ENCODE data around the gene RPLP2. TPM values are rescaled to one million over a fixed set of nuclear protein-coding genes. Genes with fewer than 3 reads are reported as not detected.
A peak's percentile ranks its signal among the peaks of the same experiment; 100 is the strongest.

RPLP2 gene
- total RNA-seq, 1 donor from 2014 or later = 2,024 TPM

DNA sequence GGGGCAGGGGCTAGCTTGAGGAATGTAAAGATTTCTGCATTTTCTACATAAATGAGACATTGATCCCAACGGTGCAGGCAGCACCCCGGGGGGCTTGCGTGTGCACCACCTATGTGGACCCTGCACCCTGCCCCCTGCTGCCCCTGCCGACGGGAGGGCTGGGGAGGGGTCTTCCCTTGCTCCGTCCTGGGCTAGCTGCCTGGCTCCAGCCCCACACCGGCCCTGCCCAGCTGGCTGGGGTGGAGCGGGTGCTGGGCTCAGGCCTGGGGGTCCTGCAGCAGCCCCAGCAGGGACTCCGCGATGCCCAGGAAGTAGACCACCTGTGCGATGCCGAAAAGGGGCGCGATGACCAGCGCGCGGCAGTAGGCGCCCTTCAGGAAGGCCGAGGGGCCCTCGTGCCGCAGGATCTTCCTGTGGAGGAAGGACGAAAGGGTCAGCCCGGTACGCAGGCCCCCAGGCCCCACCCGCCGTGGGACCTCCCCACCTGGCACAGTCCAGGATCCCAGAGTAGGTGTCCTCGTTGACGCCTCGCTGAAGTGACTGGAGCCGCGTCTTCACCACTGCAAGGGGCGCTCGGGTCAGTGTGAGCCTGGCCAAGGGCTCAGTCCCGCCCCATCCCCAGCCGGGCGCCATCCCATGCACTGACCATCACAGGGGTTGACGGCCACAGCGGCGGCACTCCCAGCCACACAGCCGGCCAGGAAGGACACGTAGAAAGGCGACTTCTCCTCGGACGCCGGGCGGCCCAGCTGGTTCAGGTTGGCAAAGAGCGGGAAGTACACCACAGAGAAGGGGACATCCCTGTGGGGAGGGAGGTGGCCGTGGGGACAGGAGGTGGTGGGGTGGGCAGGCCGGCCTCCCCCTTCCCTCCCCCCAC, 17.9 kb upstream of the RPLP2 start:
- no peak for DNase-seq (ENCODE audit: low spot score)

GRCh38 chr11:792535-792821, 17.3 kb upstream of the RPLP2 start:
- DNase-seq (ENCODE audit: low spot score) = no peak

GRCh38 chr11:792873-793272, 16.9 kb upstream of the RPLP2 start:
- DNase-seq (ENCODE audit: low spot score) = no peak

GRCh38 chr11:793556-793955, 16.2 kb upstream of the RPLP2 start:
- no peak for DNase-seq (ENCODE audit: low spot score)

DNA sequence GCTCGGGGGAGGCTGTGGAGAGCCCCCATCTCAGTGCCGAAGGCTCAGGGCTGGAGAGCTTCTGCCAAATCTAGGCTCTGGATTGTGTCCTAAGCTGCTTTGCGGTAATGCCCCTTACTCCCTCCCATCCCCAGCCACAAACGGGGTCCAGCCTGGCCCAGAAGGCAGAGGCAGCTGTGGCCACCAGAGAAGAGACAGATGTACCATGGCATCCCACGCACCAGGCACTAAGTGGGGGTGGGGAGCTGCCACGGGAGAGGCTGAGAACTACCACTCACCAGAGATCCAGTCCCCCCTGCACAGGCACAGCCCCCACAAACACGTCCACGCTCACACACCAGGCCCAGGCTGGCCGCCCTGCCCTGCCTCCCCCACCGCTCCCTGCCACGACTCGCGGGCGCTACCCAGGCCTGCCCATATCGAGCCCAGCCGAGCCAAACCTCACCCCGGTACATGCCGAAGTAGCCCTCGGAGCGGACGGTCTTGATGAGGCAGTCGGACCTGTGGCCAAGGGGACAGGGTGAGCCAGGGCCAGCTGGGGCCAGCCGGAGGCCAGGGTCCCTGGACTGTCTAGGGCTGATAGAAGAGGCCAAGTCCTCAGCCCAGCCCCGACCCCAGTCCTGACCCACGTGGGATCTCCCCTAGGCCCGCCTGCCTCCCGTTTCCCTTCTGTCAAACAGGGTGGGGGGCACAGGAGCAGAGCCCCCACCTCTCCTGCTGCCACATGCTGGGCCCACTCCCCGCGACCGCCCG, 15.6 kb upstream of the RPLP2 start:
- DNase-seq (ENCODE audit: low spot score) = no peak

DNA sequence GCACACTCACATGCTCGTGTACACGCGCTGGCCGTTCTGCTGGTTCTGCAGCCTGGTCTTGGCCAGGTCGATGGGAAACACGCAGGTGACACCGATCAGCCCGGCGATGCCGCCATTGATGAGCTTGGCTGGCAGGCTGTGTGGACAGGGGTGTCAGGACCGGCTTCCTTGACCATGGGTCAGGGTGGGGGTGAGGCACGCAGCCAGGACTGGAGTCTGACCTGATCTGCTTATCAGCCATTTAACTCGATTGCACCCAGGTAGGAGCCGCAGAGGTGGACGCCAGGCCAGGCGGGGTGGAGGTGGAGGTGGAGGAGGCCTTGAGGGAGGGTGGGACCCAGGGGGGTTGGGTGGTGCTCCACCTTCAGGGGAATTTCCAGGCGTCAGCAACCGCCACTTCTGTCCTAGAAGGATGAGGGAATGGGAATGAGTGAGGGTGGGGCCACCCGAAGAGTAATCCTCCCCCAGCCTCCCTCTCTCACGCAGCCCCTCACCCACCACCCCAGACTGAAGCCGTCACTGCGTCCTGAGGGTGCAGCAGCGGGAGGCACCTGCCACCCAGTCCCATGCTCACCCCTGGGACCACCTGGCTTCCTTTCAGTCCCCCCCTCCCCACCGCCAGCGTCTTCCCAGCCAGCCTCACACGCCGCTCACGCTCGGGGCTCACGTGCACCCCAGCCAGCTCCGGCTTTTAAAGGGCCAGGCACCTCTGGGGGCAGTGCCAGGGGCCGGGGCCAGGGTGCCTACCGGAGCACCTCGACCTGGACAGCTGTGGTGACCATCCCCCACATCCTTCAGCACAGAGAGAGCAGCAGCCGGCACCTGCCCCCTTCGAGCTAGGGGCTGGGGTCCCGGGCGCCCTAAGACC, 14.8 kb upstream of the RPLP2 start:
- DNase-seq (ENCODE audit: low spot score) = no peak

GRCh38 chr11:795634-796564, 13.9 kb upstream of the RPLP2 start:
- peak; percentile 84 for DNase-seq (ENCODE audit: low spot score)

- no peak for DNase-seq (ENCODE audit: low spot score)
Measured at GRCh38 chr11:796565-797295, 13.0 kb upstream of the RPLP2 start.

DNA sequence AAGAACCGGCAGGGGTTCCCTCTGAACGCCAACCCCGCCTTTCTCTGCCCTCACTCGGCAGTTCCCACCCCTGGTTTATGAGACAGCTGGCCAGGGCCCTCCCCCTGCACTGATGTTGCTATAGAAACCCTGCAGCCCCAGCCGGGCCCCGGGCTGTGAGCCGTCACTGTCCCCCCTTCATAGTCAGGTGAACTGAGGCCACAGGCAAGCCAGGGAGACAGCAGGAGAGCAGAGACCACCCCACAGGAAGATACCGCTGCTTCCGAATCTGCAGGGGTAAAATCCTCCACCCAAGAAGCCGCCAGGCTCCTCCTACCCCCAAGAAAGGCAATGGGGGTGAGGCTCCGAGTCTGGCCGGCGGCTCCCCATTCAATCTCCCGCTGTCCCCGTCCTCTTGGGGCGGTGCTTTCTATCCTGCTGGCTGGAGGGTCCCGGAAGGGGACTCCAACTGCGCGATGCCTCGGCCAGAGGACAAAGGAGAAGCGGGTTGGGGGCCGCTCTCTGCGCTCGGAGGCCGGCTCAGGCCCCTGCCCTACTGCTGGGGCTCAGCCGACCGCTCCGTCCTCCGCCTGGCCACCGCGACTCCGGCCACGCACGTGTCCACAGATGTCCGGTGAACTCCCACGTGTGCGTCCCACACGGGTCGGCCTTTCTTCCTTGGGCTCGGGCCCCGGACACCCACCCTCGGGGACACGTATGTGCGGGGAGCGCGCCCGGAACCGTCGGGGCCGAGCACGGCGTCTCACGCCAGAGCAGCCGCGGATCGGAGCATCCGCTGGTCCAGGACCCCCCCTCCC, 12.3 kb upstream of the RPLP2 start:
- peak; percentile 76 for DNase-seq (ENCODE audit: low spot score)

DNA sequence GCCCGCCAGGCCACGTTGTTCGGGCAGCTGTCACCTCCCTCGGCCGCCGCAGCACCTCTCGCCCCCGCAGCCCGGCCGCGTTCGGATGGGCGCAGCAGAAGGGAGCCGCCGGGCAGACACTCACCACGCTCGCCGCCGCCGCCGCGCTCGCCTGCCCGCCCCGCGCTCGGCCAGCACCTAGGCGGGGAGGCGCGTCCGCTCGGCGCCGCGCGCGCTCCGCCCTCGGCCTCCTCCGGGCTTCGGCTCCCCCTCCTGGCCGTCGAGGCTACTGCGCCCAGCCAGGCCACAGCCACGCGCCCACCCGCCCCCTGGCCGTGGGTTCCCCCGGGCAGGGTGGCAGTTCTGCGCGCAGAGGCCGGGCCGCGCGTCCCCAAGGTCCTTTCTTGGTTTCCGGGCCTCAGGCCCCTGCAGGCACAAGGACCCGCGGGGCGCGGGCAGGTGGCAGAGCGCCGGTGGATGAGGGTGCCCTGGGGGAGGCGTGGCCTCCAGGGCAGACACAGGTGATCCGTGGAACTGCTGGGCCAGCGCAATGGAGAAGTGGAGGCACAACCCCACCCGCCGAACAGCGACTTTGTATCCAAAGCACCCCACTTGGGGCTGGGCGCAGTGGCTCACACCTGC, 11.6 kb upstream of the RPLP2 start, which contains the start of gene SLC25A22:
Gene SLC25A22, minus strand, starts transcription at position 189 of the 621 bp plus-strand sequence. CDS start 3,275 bp downstream, outside the sequence.
- no peak for DNase-seq (ENCODE audit: low spot score)

DNA sequence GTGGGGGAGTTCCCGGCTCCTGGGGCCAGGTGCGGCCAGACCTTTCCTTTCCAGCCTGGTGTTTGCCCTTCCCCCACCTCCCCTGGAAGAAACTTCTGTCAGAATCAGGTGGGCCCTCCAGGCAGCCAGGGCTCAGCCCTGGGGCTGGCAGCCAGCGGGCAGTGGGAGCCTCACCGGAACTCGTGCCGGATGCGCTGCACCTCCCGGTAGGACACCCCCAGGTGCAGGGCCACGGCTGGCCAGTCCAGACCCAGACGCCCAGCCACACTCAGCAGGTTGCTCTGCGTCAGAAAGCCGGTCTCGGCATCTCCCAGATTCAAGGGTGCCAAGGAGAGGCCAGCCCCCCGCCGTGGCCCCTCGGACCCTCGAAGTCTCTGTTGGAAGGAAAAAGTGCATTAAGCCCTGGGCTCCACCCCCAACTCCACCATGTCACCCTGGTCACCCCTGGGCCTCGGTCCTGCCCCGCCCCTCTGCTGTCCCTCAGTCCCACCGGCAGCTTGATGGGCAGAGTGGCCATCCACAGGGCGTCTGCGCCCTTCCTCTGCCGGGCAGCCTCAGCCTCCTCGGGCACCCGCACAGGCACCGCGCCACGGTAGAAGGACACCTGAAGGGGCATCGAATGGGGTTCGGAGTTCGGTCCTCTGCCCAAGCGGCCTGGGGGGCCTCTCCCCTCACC, 10.0 kb upstream of the RPLP2 start:
- DNase-seq (ENCODE audit: low spot score) = no peak

DNA sequence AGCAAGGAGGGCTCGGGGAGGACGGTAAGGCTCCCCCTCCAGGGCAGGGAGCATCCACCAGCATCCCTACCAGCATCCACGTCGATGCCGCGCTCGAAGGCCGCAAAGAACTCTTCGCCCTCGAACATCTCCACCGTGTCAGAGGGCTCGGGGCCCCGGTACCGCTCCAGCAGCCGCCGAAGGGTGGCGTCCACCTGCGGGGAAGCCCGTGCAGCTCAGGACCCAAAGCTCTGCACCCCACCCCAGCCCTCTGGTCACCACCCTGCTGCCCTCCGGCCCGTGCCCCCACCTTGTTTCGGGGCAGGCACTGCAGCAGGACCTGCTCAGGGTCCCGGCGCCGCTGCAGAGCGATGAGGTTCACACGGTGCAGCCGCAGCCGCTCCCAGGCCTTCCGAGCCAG, 9.3 kb upstream of the RPLP2 start:
- DNase-seq (ENCODE audit: low spot score) = no peak

DNA sequence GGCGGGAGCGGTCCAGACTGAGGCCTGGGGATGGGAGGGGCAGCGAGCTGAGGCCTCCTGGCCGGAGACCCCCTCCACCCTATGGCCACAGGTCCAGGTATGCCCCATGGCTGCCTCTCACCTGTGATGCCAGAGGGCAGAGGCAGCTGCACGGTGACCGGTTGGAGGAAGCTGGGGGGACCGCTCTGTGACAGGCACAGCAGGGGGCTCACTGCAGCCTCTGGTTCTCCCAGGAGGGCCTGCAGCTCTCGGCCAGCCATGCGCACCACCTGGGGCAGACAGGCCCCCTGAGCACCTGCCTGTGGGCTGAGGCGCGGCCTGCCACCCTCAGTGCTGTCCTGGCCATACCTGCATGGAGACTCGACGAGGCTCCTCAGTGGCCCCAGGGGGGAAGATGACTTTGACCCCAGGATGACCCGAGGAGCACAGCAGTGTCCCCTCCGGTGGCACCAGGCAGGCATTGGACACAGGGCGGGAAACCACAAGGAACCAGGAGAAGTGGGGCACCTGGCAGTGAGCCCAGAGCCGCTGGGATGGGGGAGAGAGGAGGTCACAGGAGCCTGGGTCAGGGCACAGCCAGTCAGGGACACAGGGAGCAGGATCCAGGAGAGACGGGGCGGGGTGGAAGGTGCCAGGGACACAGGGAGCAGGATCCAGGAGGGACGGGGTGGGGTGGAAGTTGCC, 8.5 kb upstream of the RPLP2 start:
- DNase-seq (ENCODE audit: low spot score) = no peak

DNA sequence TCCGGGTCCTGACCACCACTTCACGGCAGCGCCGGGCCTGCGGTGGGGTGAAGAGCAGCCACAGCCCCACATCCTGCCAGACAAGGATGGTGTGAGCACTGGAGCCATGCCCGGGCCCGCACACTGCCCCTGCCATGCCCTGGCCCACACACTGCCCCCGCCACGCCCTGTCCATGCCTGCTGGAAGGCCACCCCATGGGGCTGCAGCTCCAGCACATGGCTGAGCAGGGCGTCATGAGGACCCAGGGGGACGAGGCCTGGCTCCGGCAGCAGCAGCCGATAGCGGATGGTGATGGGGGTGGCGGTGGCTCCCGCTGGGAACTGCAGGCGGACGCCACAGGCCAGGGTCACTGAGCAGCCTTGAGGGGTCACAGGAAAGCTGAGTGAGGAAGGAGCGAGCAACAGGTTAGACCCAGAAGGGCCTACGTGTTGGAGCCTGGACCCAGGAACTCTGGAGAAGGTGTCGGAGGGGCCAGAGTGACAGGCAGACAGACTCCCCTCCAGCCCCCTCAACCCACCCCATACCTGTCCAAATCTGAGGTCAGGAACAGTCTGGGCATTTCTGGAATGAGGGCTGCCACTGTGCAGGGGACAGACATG, 7.6 kb upstream of the RPLP2 start:
- no peak for DNase-seq (ENCODE audit: low spot score)

GRCh38 chr11:802693-803466, 6.9 kb upstream of the RPLP2 start:
- no peak for DNase-seq (ENCODE audit: low spot score)

DNA sequence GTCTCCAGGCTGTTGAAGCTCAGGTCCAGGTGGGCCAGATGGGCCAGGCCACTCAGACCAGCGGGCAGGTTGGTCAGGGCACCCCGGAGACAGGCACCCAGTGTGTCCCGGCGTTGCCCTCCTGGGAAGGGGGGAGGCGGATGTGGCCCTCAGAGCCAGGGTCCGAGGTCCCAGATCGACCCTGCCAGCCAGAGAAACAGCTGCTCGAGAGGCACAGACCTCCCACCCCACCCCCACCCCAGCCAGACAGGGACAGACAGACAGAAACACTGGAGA, 6.4 kb upstream of the RPLP2 start:
- no peak for DNase-seq (ENCODE audit: low spot score)

All from ureter (tissue), 1 donor.